M059J (cell line): ENCODE measurements around the gene CSRP1. TPM values are rescaled to one million over a fixed set of nuclear protein-coding genes. Genes with fewer than 3 reads are reported as not detected.

Source experiments
- DNase-seq: peaks from one replicate; pipeline ENCODE4 v3.0.0-alpha.2; 2012; ENCODE audit warnings: low read depth
- total RNA-seq: library from RNA; depleted of rRNA; stranded (reverse); fragments of >200 nt; shearing (Covaris generic); gene quantifications from 2 replicates; pipeline ENCODE4 v1.2.3, GENCODE V29; 2014; rRNA removed

Gene CSRP1
- total RNA-seq, 1 experiment from 2014 or later = 565 TPM

- DNase-seq = peak; percentile 97
Observed at GRCh38 chr1:201456499-201457309, 50.2 kb downstream of the CSRP1 start.

GRCh38 chr1:201455098-201455497 lies 51.8 kb downstream of the CSRP1 start:
- DNase-seq = no peak

GRCh38 chr1:201454608-201455007 lies 52.3 kb downstream of the CSRP1 start:
- no peak for DNase-seq

DNA sequence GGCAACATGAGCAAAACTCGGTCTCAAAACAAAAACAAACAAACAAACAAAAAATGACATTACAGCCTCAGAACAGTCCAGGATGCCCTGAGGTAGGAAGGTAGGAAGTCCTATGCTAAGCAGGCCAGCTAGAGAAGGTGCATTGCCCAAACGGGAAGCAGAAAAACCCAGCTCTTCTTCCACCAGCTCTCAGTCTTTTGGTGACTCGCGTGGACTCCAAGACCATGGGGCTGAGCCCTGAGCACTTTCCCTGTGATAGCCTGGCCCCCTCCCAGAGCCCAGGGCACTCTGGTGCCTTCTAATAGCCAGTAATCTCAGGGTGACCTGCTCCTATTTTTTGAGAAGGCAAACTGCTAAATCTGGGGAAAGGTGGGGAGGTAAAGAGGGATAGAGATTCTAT lies 54.1 kb downstream of the CSRP1 start:
- DNase-seq = peak; percentile 62

DNA sequence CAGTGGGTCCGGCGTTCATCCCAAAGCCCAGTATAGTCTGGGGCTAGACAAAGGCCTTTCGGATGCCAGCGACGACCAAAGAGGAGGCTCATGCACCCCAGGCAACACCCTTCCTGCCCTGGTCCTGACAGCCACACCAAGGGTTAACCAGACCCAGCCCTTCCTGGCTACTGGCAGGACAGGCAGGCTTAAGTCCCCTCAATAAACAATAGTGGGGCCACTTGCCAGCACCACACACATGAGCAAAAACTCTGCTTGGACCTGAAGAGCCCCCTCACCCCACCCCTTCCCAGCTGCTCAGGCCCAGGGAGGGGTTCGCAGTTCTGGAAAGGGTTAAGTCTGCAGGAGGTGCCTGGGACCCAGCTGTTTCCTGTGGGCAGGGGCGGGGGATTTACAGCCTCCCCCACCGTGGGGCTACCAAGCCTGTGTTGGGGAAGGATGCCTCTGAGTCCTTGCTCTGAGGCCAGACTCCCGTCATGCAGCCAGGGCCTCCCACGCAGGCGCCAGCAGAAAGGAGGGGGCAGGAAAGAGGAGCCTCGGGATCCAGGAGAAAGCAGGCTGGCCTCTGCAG lies 56.1 kb downstream of the CSRP1 start:
- DNase-seq = peak; percentile 69

DNA sequence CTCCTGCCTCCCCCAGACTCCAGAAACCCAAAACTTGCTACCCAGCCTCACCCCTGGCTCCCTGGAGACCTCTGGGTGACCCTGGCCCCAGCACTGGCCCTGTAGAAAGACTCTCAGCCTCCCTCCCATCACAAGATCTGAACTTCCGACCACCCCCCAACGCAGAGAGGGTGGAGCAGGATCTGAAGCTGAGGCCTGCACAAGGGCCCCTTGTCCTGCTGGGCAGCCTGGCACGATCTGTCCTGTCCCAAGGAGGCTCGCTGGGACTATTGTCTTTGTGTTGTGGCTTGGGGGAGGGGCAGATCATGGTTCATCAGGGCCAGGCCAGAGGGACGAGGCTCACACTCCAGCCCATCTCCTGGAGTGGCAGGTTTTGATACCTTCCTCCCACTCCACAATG lies 57.9 kb downstream of the CSRP1 start:
- DNase-seq = no peak

GRCh38 chr1:201447903-201448871 lies 58.7 kb downstream of the CSRP1 start:
- DNase-seq = peak; percentile 67

DNA sequence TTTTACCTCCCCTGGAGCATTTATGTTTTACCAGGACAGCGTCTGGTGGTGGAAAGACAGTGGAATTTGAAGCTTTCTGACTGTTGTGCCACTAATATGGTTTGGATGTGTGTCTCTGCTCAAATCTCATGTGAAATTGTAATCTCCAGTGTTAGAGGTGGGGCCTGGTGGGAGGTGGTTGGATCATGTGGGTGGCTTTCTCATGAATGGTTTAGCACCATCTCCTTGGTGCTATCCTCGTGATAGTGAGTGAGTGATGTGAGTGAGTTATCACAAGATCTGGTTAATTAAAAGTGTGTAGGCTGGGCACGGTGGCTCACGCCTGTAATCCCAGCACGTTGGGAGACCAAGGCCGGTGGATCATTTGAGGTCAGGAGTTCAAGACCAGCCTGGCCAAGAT lies 61.6 kb downstream of the CSRP1 start:
- no peak for DNase-seq

- DNase-seq = peak; percentile 53
Observed at GRCh38 chr1:201444792-201445191, 62.1 kb downstream of the CSRP1 start.

GRCh38 chr1:201443747-201444146 lies 63.2 kb downstream of the CSRP1 start:
- no peak for DNase-seq

DNA sequence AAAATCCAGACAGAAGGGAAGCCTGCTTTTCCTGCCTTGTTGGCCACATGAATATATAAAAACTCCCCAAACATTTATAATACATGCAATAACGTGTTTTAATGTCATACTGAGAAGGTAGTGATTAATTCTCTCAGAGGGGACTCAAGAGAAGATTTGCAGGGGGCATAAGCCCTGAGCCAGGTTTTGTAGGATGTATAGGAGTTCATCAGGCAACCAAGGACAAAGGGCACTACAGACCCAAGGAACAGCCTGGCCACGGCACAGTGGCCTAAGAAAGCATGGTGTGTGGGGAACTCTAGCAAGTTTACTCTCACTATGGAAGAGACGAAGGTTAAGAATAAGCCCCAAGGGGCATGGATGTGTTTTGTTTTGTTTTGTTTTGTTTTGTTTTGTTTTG lies 70.0 kb downstream of the CSRP1 start:
- DNase-seq = no peak

- DNase-seq = peak; percentile 28
Observed at GRCh38 chr1:201436393-201436792, 70.5 kb downstream of the CSRP1 start.

DNA sequence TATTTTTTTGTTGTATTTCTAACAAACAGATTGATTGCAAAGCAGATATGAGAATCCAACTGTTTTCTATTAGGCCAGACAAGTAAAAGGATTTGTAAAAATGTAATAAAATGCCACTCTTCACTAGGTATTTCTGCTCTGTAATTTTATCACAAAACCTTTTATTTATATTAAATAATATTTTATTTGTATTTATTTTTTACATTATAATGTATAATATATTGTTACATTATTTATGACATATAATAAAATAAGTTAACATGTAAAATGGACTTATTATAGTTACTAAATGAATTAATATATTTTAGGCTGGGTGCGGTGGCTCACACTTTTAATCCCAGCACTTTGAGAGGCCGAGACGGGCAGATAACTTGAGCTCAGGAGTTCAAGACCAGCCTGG lies 72.7 kb downstream of the CSRP1 start:
- DNase-seq = no peak

GRCh38 chr1:201433609-201434008 lies 73.3 kb downstream of the CSRP1 start:
- no peak for DNase-seq

Other genes with a start within 250 kb of the CSRP1 start
- 0.15 TPM in 1 of 2 replicates, not detected in the other for gene PKP1, start 223.6 kb downstream of the CSRP1 start, total RNA-seq
- gene TNNT2, start 129.4 kb downstream of the CSRP1 start, total RNA-seq = not detected in 2 replicates
- gene LAD1, start 107.8 kb downstream of the CSRP1 start, total RNA-seq = 0.07 TPM in 1 of 2 replicates, not detected in the other
- not detected in 2 replicates for gene TNNI1, start 85.4 kb downstream of the CSRP1 start, total RNA-seq
- gene PHLDA3, start 37.9 kb downstream of the CSRP1 start, total RNA-seq = 7.6 and 17.3 TPM in 2 replicates
- gene NAV1, start 32.0 kb upstream of the CSRP1 start, total RNA-seq = 16.3 and 43.1 TPM in 2 replicates